Metanephros (tissue), 1 donor: ENCODE results near the gene OR3A1. TPM values are rescaled to one million over a fixed set of nuclear protein-coding genes. Genes with fewer than 3 reads are reported as not detected.

Experiments used
- total RNA-seq: library from RNA; depleted of rRNA; stranded (reverse); fragments of >200 nt; gene quantifications from one replicate; pipeline ENCODE4 v1.2.3, GENCODE V29; 2014

Gene OR3A1, protein sequence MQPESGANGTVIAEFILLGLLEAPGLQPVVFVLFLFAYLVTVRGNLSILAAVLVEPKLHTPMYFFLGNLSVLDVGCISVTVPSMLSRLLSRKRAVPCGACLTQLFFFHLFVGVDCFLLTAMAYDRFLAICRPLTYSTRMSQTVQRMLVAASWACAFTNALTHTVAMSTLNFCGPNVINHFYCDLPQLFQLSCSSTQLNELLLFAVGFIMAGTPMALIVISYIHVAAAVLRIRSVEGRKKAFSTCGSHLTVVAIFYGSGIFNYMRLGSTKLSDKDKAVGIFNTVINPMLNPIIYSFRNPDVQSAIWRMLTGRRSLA
- 0.29 TPM for total RNA-seq

DNA sequence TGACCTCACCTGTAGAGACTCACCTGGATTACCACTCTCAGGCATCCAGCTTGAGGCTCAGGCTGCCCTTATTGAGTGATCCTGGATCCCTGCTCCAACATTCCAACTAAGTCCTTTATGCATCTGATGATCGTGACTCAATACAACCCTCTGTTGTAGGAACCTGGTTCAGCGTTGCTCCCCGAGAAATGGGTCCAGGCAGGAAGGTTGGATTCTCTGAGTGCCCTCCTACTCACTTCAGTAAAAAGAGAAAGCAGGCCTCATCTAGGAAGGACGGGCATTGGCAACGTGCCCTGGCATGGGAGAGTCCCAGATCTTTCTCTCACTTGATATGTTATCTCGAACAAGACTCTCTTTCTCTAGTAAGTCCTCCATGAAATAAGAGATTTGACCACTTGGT, at the start of gene OR3A1:
TSS of gene OR3A1 (minus strand) at position 101 of the 400 bp plus-strand sequence. CDS start 5,778 bp downstream, outside the sequence.

Other genes with a start within 250 kb of the OR3A1 start
- not detected for gene OR1D5, start 234.8 kb downstream of the OR3A1 start, total RNA-seq
- gene OR1D2, start 193.9 kb downstream of the OR3A1 start, total RNA-seq = not detected
- not detected for gene OR1G1, start 170.8 kb downstream of the OR3A1 start, total RNA-seq
- not detected for gene OR1A2, start 100.8 kb downstream of the OR3A1 start, total RNA-seq
- not detected for gene OR1A1, start 90.7 kb downstream of the OR3A1 start, total RNA-seq
- gene OR3A2, start 87.9 kb upstream of the OR3A1 start, total RNA-seq = 0.23 TPM
- gene OR1E1, start 100.0 kb upstream of the OR3A1 start, total RNA-seq = not detected
- not detected for gene OR3A3, start 113.0 kb upstream of the OR3A1 start, total RNA-seq
- not detected for gene OR1E2, start 135.5 kb upstream of the OR3A1 start, total RNA-seq
- gene SPATA22, start 173.5 kb upstream of the OR3A1 start, total RNA-seq = 0.35 TPM
- gene ASPA, start 177.6 kb upstream of the OR3A1 start, total RNA-seq = 19.1 TPM